DMS 273 (cell line): ENCODE results near the gene FCHO2.

ENCODE experiments used
- DNase-seq: peaks from one replicate; lab custom pipeline; 2025; ENCODE audit not compliant: unreplicated experiment; lab: John Stamatoyannopoulos, UW

FCHO2 gene

GRCh38 chr5:73030531-73030930 lies 74.7 kb downstream of the FCHO2 start:
- DNase-seq, result no peak

- DNase-seq, result peak; percentile 5
Observed at GRCh38 chr5:73030995-73031394, 75.2 kb downstream of the FCHO2 start.

DNA sequence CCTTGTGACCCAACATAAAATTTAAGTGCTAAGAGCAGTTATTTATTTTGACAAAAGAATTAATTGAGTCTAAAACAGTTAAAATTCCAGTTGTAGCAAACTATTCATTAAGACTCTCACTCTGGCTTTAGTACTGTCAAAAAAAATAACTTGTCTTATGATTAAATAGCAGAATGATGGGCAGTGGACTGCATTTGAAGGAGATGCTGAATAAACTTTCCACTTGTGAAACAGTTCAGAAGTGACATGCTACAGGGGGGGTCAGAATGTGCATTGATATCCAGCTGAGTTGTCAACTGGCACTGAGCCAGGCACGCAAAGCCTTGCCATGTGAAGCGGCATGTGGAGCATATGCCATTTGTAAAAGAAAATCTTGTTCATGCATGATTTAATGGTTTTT lies 76.0 kb downstream of the FCHO2 start:
- DNase-seq, result peak; percentile 90

- DNase-seq, result peak; percentile 5
Observed at GRCh38 chr5:73032635-73033034, 76.8 kb downstream of the FCHO2 start.

GRCh38 chr5:73037545-73037944 lies 81.7 kb downstream of the FCHO2 start:
- DNase-seq, result no peak

DNA sequence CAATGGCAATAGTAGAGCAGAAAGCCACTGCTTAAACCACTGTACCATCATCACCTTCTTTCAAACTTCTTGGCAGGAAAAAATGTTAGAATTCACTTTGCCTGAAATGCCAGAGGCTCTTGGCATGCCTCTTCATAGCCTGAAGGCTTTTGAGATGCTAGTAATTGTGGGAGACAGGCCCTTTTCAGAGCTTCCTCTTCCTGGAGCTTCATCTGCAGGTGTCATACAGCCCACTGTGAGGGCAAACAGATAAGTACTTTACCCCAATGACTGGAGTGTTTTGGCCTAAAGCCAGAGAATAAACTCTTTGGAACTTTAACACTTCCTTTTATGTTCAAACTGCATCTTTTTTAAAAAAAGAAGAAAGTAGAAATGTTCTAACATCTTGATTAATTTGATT lies 83.2 kb downstream of the FCHO2 start:
- peak; percentile 21 for DNase-seq

GRCh38 chr5:73042993-73043392 lies 87.2 kb downstream of the FCHO2 start:
- no peak for DNase-seq

- no peak for DNase-seq
Observed at GRCh38 chr5:73044546-73044945, 88.7 kb downstream of the FCHO2 start.

DNA sequence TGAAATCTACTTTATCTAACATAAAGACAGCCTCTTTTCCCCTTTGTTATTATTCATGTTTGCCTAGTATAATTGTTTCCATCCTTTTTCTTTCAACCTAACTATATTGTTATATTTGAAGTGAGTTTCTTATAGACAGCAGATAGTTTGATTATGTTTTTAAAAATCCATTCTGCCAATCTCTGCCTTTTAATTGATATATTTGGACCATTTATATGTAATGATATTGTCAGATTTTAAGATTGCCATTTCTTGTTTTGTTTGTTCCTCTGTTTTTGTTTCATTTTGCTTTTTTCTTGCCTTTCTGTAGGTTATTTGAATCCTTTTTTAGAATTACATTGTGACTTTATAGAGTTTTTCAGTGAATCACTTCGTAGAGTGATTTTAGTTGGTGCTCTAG lies 89.8 kb downstream of the FCHO2 start:
- no peak for DNase-seq

GRCh38 chr5:73061593-73061992 lies 105.8 kb downstream of the FCHO2 start:
- no peak for DNase-seq

GRCh38 chr5:73066466-73066865 lies 110.6 kb downstream of the FCHO2 start:
- DNase-seq, result no peak

- DNase-seq, result no peak
Observed at GRCh38 chr5:73067213-73067612, 111.4 kb downstream of the FCHO2 start.

- no peak for DNase-seq
Observed at GRCh38 chr5:73081093-73081492, 125.3 kb downstream of the FCHO2 start.

DNA sequence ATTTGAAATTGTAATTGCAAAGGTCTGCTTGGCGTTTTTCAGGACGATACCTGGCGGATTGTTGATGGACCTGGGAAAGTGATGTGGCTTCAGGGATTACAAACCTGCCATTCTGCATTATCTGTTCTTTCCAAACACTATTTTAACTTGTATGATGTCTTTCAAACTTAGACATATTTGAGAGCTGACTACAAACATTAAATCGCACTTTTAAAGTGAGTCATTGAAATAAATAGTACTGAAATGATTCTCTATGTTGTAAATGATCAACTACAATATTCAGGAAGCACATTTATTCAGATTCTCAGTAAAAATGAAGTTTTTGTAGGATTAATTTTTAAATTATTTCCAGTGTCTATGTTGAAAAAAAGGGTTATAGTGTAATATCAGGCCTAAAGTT lies 132.2 kb downstream of the FCHO2 start:
- no peak for DNase-seq

- no peak for DNase-seq
Observed at GRCh38 chr5:73093943-73094342, 138.1 kb downstream of the FCHO2 start.

DNA sequence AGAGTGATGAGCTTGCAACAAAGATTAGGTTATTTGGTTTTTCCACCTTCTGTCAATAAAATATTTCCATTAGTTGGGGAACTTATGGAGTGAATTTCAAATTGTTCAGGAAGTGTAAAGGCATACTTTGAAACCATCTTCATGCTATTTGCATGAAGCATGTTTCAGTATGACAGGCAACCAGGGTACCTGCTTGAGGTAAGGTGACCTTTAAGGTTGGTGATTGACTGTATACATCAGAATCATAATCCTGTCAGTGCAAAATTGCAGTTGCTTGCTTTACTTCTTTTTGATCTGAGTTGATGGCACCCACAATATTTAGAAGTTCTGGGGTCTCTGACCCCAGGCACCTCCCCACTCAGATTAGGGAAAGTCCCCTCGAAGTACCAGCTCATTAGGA lies 138.6 kb downstream of the FCHO2 start:
- DNase-seq, result no peak

DNA sequence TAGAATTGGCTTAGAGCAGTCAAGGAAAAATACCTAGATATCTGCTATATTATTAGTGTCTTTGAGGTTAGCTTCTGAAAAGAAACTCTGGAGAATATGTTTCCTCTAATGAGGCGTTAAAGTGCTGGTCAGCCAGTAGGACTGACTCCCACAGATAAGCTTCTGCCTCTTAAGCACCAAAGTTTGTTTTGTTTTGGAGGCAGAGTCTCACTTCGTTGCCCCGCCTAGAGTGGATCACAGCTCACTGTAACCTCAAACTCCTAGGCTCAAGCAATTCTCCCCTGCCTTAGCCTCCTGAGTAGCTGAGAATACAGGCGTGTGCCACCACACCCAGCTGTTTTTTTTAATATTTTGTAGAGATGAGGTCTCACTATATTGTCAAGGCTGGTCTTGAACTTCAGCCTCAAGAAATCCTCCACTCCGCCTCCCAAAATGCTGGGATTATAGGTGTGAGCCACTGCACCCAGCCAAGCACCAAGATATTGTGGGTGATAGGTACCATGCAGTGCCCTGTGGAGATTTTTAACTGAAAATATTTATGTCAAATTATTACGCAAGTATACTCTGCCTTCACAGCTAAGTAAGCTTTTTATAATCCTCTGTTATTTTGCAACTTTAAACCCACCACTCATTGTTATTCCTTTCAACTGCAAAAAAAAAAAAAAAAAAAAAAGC lies 139.9 kb downstream of the FCHO2 start:
- DNase-seq, result no peak

DNA sequence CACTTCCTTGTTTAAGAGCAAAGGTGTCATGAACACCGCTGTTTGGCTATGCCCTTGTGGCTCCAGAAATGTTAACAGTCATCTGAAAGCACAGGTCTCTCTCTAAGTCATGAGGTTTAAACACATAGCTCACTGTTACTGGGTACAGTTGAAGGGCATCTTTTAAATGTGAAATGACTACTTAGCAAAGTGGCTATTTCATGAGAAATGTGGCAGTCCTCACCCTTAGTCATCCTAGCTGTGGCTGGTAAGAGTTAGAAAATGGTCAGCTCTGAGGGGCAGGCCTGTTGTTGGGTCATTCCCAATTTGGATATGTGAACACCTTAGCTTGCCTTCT lies 140.4 kb downstream of the FCHO2 start:
- no peak for DNase-seq

GRCh38 chr5:73097740-73098139 lies 141.9 kb downstream of the FCHO2 start:
- no peak for DNase-seq

GRCh38 chr5:73100109-73100508 lies 144.3 kb downstream of the FCHO2 start:
- DNase-seq, result no peak

DNA sequence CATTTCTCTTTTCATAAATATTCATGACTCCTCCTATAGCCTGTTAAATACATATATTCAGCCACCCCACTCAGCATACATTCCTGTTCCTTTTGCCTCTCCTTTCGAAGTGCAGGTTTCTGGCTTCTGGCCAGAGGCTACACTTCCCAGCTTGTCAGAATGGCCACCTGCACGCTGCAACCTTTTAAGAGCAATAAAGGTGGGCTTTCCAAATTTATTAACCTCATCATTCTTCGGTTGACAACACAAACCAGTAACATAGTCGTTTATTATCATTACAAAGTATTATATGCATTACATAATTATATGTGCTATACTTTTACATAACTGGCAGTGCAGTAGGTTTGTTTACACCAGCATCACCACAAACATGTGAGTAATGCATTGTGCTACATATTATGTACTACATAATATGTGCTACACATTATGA lies 148.0 kb downstream of the FCHO2 start:
- peak; percentile 8 for DNase-seq

- DNase-seq, result no peak
Observed at GRCh38 chr5:73104326-73104725, 148.5 kb downstream of the FCHO2 start.

DNA sequence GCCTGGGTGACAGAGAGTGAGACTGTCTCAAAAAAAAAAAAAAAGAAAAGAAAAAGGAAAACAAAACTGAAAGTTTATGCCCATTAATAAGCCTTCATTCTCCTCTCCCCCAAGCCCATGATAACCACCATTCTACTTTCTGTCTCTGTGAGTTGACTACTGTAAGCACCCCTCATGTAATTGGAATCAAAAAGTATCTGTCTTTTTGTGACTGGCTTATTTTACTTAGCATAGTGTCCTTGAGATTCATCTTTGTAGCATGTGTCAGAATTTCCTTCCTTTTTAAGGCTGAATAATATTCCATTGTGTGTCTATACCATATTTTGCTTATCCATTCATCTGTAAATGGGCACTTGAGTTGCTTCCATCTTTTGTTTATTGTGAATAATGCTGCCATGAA lies 150.5 kb downstream of the FCHO2 start:
- no peak for DNase-seq

DNA sequence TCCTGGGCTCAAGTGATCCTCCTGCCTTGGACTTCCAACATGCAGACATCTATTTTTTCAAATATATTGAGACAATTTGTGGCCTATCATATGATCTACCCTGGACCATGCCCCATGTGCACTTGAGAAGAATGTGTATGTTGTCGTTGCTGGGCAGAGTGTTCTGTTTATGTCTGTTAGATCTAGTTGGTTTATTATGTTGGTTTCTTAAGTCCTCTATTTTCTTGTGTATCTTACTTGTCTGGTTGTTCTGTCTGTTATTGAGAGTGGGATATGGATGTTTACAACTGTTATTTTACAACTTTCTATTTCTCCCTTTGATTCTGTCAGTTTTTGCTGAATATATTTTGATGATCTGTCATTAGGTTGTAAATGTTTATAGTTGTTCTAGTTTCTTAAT lies 154.3 kb downstream of the FCHO2 start:
- DNase-seq, result no peak
